ENCODE results near the gene WDR37. TPM values are rescaled to one million over a fixed set of nuclear protein-coding genes. Genes with fewer than 3 reads are reported as not detected.

The WDR37 gene
- total RNA-seq, 1 experiment from 2014 or later = 8.4 TPM

- Histone ChIP-seq H3K36me3 (replicated peaks; ENCODE audit: control insufficient read depth, insufficient read depth, low read length) (no peaks in the 10 kb centered on the region), H3K4me3 (ENCODE audit: insufficient read depth, low read depth, low read length) (no peak overlapping the region), H3K27me3 (ENCODE audit: control insufficient read depth, insufficient read depth, low read length) (no peaks in the 10 kb centered on the region)
- peak; percentile 38 for DNase-seq
These were observed 115.4 kb downstream of the WDR37 start for GRCh38 chr10:1171586-1171985.

GRCh38 chr10:1172256-1172984, 116.2 kb downstream of the WDR37 start:
- peak; percentile 28 for DNase-seq
- no peaks in the 10 kb centered on the region for H3K27me3 ChIP-seq (ENCODE audit: control insufficient read depth, insufficient read depth, low read length)
- no peak overlapping the region for H3K4me3 ChIP-seq (ENCODE audit: insufficient read depth, low read depth, low read length)
- no peaks in the 10 kb centered on the region for H3K36me3 ChIP-seq (replicated peaks; ENCODE audit: control insufficient read depth, insufficient read depth, low read length)

- H3K36me3 ChIP-seq (replicated peaks; ENCODE audit: control insufficient read depth, insufficient read depth, low read length) = no peaks in the 10 kb centered on the region
- peak; percentile 36 for DNase-seq
These were observed 116.9 kb downstream of the WDR37 start for GRCh38 chr10:1173091-1173490.

GRCh38 chr10:1174022-1174421, 117.8 kb downstream of the WDR37 start:
- no peaks in the 10 kb centered on the region for H3K36me3 ChIP-seq (replicated peaks; ENCODE audit: control insufficient read depth, insufficient read depth, low read length)
- H3K27me3 ChIP-seq (ENCODE audit: control insufficient read depth, insufficient read depth, low read length) = peaks cover 1% of the 10 kb centered on the region; the same call in 1 of the 2 replicates
- no peak for DNase-seq
- no peak overlapping the region for H3K4me3 ChIP-seq (ENCODE audit: insufficient read depth, low read depth, low read length)

More at GRCh38 chr10:1173091-1173490, 116.9 kb downstream of the WDR37 start:
- no peak overlapping the region for H3K4me3 ChIP-seq (ENCODE audit: insufficient read depth, low read depth, low read length)
- peaks cover under 1% of the 10 kb centered on the region; the same call in 1 of the 2 replicates for H3K27me3 ChIP-seq (ENCODE audit: control insufficient read depth, insufficient read depth, low read length)

- no peaks in the 10 kb centered on the region for H3K36me3 ChIP-seq (replicated peaks; ENCODE audit: control insufficient read depth, insufficient read depth, low read length)
- no peak for DNase-seq
- H3K4me3 ChIP-seq (ENCODE audit: insufficient read depth, low read depth, low read length) = no peak overlapping the region
- H3K27me3 ChIP-seq (ENCODE audit: control insufficient read depth, insufficient read depth, low read length) = peaks cover 1% of the 10 kb centered on the region; the same call in 1 of the 2 replicates
These were observed 119.9 kb downstream of the WDR37 start for GRCh38 chr10:1175956-1176565.

- peak; percentile 39 for DNase-seq
- H3K27me3 ChIP-seq (ENCODE audit: control insufficient read depth, insufficient read depth, low read length) = peaks cover 1% of the 10 kb centered on the region; the same call in 1 of the 2 replicates
- H3K4me3 ChIP-seq (ENCODE audit: insufficient read depth, low read depth, low read length) = no peak overlapping the region
These were observed 121.8 kb downstream of the WDR37 start for GRCh38 chr10:1177936-1178335.

GRCh38 chr10:1178506-1178905, 122.3 kb downstream of the WDR37 start:
- Histone ChIP-seq H3K27me3 (ENCODE audit: control insufficient read depth, insufficient read depth, low read length) (peaks cover 1% of the 10 kb centered on the region; the same call in 1 of the 2 replicates), H3K36me3 (replicated peaks; ENCODE audit: control insufficient read depth, insufficient read depth, low read length) (no peaks in the 10 kb centered on the region), H3K4me3 (ENCODE audit: insufficient read depth, low read depth, low read length) (no peak overlapping the region)
- DNase-seq = peak; percentile 54

More at GRCh38 chr10:1177936-1178335, 121.8 kb downstream of the WDR37 start:
- H3K36me3 ChIP-seq (replicated peaks; ENCODE audit: control insufficient read depth, insufficient read depth, low read length) = no peaks in the 10 kb centered on the region

- Histone ChIP-seq H3K27me3 (ENCODE audit: control insufficient read depth, insufficient read depth, low read length) (peaks cover 1% of the 10 kb centered on the region; the same call in 1 of the 2 replicates), H3K36me3 (replicated peaks; ENCODE audit: control insufficient read depth, insufficient read depth, low read length) (no peaks in the 10 kb centered on the region), H3K4me3 (ENCODE audit: insufficient read depth, low read depth, low read length) (no peak overlapping the region)
- peak; percentile 37 for DNase-seq
These were observed 123.3 kb downstream of the WDR37 start for GRCh38 chr10:1179346-1180070.

- H3K36me3 ChIP-seq (replicated peaks; ENCODE audit: control insufficient read depth, insufficient read depth, low read length) = no peaks in the 10 kb centered on the region
- peaks cover 1% of the 10 kb centered on the region; the same call in 1 of the 2 replicates for H3K27me3 ChIP-seq (ENCODE audit: control insufficient read depth, insufficient read depth, low read length)
- DNase-seq = peak; percentile 39
- no peak overlapping the region for H3K4me3 ChIP-seq (ENCODE audit: insufficient read depth, low read depth, low read length)
These were observed 124.0 kb downstream of the WDR37 start for GRCh38 chr10:1180071-1180730.

- Histone ChIP-seq H3K36me3 (replicated peaks; ENCODE audit: control insufficient read depth, insufficient read depth, low read length) (no peaks in the 10 kb centered on the region), H3K4me3 (ENCODE audit: insufficient read depth, low read depth, low read length) (no peak overlapping the region), H3K27me3 (ENCODE audit: control insufficient read depth, insufficient read depth, low read length) (peaks cover 1% of the 10 kb centered on the region; the same call in 1 of the 2 replicates)
- DNase-seq = peak; percentile 86
These were observed 124.7 kb downstream of the WDR37 start for GRCh38 chr10:1180836-1181235.

Other genes starting within 250 kb of the WDR37 start
- 31.3 and 36.9 TPM in 2 replicates for gene LARP4B, start 124.7 kb upstream of the WDR37 start, total RNA-seq (2014; rRNA removed; shearing (Covaris generic))
- gene GTPBP4, start 68.0 kb upstream of the WDR37 start, total RNA-seq (2014; rRNA removed; shearing (Covaris generic)) = 40.8 and 53.7 TPM in 2 replicates
- gene IDI2, start 30.5 kb upstream of the WDR37 start, total RNA-seq (2014; rRNA removed; shearing (Covaris generic)) = not detected in 2 replicates
- 102 and 115 TPM in 2 replicates for gene IDI1, start 7.3 kb upstream of the WDR37 start, total RNA-seq (2014; rRNA removed; shearing (Covaris generic))